ENCODE data around the gene HOXD11. TPM values are rescaled to one million over a fixed set of nuclear protein-coding genes. Genes with fewer than 3 reads are reported as not detected.

Gene HOXD11
- total RNA-seq, 1 experiment from 2014 or later = not detected

- peaks cover 35% of the 10 kb centered on the region for H3K4me1 Mint-ChIP-seq
- 0 out of 2 replicates have a peak, but pooled peaks cover 2% of the 10 kb centered on the region for H3K36me3 Mint-ChIP-seq
- no peaks in the 10 kb centered on the region for H3K9me3 Mint-ChIP-seq
- CTCF ChIA-PET = interaction anchor here (1.4 to 3.1 kb wide), 4 partner anchors 9 to 423 kb away, joined by 3 to 14 read pairs (median 8); no protein-coding TSS in a partner anchor
- no peak overlapping the region for H3K27ac Mint-ChIP-seq
- peaks cover 98% of the 10 kb centered on the region for H3K27me3 Mint-ChIP-seq (ENCODE audit: low read depth)
- peak overlapping the region; percentile 45 for H3K4me3 Mint-ChIP-seq
- ATAC-seq (no peak), DNase-seq (ENCODE audit: low spot score) (no peak)
- TF ChIP-seq, protein P1, sequence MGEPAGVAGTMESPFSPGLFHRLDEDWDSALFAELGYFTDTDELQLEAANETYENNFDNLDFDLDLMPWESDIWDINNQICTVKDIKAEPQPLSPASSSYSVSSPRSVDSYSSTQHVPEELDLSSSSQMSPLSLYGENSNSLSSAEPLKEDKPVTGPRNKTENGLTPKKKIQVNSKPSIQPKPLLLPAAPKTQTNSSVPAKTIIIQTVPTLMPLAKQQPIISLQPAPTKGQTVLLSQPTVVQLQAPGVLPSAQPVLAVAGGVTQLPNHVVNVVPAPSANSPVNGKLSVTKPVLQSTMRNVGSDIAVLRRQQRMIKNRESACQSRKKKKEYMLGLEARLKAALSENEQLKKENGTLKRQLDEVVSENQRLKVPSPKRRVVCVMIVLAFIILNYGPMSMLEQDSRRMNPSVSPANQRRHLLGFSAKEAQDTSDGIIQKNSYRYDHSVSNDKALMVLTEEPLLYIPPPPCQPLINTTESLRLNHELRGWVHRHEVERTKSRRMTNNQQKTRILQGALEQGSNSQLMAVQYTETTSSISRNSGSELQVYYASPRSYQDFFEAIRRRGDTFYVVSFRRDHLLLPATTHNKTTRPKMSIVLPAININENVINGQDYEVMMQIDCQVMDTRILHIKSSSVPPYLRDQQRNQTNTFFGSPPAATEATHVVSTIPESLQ (CRISPR knock-in tag; IDR thresholded peaks at IDR 0.05) = no peak
- TF ChIP-seq AR (CRISPR knock-in tag; IDR thresholded peaks at IDR 0.05) = no peak
- TF ChIP-seq RORB (CRISPR knock-in tag; IDR thresholded peaks at IDR 0.05) = no peak
- TF ChIP-seq IRF1 (CRISPR knock-in tag; IDR thresholded peaks at IDR 0.05) = no peak
- TF ChIP-seq, protein P2, sequence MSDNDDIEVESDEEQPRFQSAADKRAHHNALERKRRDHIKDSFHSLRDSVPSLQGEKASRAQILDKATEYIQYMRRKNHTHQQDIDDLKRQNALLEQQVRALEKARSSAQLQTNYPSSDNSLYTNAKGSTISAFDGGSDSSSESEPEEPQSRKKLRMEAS (CRISPR knock-in tag; IDR thresholded peaks at IDR 0.05) = no peak
- TF ChIP-seq MLX (CRISPR knock-in tag; IDR thresholded peaks at IDR 0.05) = no peak
- TF ChIP-seq, protein P3, sequence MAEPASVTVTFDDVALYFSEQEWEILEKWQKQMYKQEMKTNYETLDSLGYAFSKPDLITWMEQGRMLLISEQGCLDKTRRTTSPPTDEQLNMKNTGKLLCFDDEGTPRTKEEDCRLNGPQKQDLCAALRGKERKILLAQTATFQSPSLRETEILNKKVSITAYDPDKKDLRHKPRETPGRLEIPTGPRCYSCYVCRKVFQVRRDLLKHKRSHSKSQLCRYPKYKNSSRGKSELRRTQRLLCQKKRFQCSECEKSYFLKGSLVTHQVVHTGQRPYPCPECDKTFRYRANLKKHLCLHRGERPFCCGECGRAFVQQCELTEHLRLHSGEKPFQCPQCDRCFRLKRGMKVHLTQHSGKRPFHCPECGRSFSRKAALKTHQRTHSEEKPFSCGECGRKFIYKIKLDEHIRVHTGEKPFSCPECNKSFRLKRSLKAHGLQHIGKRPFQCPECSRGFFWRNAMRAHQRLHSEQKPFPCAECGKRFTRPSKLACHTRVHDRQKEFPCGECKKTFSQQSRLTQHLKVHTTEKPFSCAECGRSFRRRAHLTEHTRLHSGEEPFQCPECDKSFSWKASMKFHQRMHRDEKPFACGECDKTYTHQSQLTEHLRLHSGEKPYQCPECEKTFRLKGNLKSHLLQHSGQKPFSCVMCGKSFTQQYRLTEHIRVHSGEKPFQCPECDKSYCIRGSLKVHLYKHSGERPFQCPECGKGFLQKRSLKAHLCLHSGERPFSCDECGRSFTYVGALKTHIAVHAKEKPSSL (CRISPR knock-in tag; conservative IDR thresholded peaks at IDR 0.05) = no peak
- no peak for TF ChIP-seq TEAD1 (CRISPR knock-in tag; IDR thresholded peaks at IDR 0.05)
- TF ChIP-seq MXD4 (CRISPR knock-in tag; IDR thresholded peaks at IDR 0.05; ENCODE audit: borderline replicate concordance) = no peak
- no peak for TF ChIP-seq GTF2I (CRISPR knock-in tag; conservative IDR thresholded peaks at IDR 0.05)
- TF ChIP-seq GRHL2 (CRISPR knock-in tag; IDR thresholded peaks at IDR 0.05; ENCODE audit: insufficient replicate concordance, severe bottlenecking) = no peak
- no peak for TF ChIP-seq NFATC4 (CRISPR knock-in tag; IDR thresholded peaks at IDR 0.05)
- POLR2A ChIA-PET = no interaction called here
These were observed 24.1 kb downstream of the HOXD11 start for GRCh38 chr2:176130957-176131847.

GRCh38 chr2:176131848-176132158 is 24.7 kb downstream of the HOXD11 start:
- no peak for ATAC-seq
- POLR2A ChIA-PET = no interaction called here
- H3K4me3 Mint-ChIP-seq = no peak overlapping the region
- CTCF ChIA-PET = interaction anchor here (1.6 to 3.1 kb wide), 3 partner anchors 8 to 323 kb away, joined by 6 to 14 read pairs (median 9); no protein-coding TSS in a partner anchor
- DNase-seq (ENCODE audit: low spot score) = no peak
- TF ChIP-seq FOXJ3 (CRISPR knock-in tag; IDR thresholded peaks at IDR 0.05; ENCODE audit: borderline replicate concordance) (no peak), JAZF1 (CRISPR knock-in tag; IDR thresholded peaks at IDR 0.05) (no peak), HMGA2 (CRISPR knock-in tag; IDR thresholded peaks at IDR 0.05) (peak; percentile 56), USF2 (CRISPR knock-in tag; IDR thresholded peaks at IDR 0.05) (no peak)
- no peak overlapping the region for H3K27ac Mint-ChIP-seq
- no peaks in the 10 kb centered on the region for H3K9me3 Mint-ChIP-seq
- 0 out of 2 replicates have a peak, but pooled peaks cover 2% of the 10 kb centered on the region for H3K36me3 Mint-ChIP-seq
- peaks cover 98% of the 10 kb centered on the region for H3K27me3 Mint-ChIP-seq (ENCODE audit: low read depth)
- peaks cover 37% of the 10 kb centered on the region for H3K4me1 Mint-ChIP-seq

All from WTC11 (cell line).